H4 (cell line): ENCODE results near the gene NR4A1. TPM values are rescaled to one million over a fixed set of nuclear protein-coding genes. Genes with fewer than 3 reads are reported as not detected.

ENCODE experiments used
- DNase-seq: peaks from one replicate; pipeline ENCODE4 v3.0.0-alpha.2; 2015; ENCODE audit warnings: low spot score
- total RNA-seq: library from RNA; depleted of rRNA; stranded (reverse); fragments of >200 nt; shearing (Covaris generic); gene quantifications from 2 replicates; pipeline ENCODE4 v1.2.3, GENCODE V29; 2014

NR4A1 gene
- total RNA-seq, 1 experiment from 2014 or later: 0.54 TPM

DNA sequence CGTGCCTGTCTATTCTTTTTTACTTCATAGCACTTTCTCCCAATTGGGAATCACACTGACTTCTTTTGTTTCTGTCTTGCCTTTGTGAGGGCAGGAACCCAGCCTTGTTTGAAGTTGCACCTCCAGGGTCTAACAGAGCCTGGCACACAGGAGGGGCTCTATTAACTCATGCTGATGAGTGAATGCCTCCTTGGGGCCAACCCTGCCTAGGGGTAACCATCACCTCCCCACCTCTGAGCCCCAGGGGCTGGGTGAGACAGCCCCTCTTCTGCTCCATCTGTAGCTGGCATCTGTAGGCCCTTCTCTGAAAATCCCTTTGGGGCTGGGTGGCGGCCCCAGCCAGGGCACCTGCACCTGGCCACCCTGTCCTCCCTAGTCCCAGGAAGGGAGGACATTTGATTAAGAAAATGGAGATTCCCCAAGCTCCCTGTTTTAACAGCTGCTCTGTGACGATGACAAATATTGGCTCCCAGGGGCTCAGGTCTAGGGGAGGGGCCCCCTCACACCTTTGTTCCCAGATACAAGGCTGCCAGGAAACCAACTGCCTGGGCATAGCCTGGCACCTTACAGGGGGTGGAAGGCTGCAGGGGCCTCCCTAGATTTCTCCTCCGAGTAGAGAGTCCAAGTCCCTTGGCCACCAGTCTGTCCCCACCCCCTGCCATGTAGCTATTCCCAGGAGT is 32.7 kb upstream of the NR4A1 start:
- no peak for DNase-seq

DNA sequence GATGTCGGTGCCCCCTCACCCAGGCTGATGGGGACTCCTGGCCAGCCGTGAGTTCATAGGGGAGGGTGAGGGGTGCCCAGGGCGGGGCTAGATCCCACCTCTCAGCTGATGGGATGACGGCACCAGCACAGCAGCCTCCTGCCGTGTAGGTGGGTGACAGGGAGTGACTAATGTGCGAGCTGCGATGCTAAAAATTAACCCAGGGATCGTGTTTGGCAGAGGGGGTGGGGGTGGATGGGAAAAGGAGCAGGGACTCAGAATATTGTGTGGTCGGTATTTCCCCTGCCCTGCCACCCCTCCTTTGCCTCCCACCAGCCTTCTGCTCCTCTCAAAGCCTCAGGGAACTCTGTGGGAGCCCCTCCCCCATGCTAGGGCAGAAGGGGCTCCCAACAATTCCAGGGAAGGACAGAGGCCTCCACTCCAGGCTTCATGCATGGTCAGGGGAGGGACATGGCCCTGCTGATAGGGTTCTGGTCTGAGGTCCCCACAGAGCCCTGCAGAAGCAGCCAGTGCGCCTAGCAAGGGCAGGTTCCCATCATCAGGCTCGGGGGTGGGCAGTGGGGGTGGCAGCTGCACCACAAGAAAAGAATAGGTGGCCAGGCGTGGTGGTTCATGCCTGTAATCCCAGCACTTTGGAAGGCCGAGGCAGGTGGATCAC is 32.0 kb upstream of the NR4A1 start:
- DNase-seq: no peak

DNA sequence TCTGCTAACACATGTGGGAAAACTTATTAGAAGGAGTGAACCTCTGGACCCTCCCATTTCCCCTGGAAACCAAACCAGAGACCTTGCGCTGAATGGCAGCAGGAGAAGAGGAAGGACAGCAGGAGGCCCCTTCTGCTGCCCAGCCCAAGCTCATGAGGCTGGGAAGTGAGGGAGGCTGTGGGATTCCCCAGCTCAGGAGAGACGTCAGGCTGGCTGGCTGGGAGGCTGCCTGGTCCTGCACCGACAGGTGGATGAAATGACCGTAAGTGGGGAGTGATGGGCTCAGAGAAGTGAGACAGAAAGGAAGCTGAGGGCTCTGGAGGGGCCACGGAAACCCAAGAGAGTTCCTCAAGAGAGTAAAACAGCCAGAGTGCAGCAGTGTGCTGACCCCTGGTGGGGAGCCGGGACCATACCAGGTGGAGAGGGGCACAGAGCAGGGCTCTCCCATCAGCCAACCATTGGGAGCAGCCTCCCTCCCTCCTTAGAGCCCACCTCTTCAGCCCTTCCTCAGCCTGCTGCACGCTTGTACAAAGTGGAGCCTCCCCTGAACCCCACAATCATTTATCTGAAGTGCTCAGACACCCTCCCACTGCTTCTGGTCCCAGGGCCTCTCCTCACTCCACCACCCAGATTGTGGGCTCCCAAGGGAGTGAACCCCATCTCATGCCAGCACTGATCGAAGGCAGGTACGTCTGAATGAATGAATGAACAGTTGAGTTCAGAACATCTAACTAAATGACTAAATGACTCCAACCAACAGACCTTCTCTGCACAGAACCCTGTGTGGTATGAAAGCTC is 30.5 kb upstream of the NR4A1 start:
- DNase-seq: peak; percentile 39

GRCh38 chr12:52022841-52023181 is 28.4 kb upstream of the NR4A1 start:
- DNase-seq: no peak

GRCh38 chr12:52023182-52023975 is 27.9 kb upstream of the NR4A1 start:
- DNase-seq: peak; percentile 69

DNA sequence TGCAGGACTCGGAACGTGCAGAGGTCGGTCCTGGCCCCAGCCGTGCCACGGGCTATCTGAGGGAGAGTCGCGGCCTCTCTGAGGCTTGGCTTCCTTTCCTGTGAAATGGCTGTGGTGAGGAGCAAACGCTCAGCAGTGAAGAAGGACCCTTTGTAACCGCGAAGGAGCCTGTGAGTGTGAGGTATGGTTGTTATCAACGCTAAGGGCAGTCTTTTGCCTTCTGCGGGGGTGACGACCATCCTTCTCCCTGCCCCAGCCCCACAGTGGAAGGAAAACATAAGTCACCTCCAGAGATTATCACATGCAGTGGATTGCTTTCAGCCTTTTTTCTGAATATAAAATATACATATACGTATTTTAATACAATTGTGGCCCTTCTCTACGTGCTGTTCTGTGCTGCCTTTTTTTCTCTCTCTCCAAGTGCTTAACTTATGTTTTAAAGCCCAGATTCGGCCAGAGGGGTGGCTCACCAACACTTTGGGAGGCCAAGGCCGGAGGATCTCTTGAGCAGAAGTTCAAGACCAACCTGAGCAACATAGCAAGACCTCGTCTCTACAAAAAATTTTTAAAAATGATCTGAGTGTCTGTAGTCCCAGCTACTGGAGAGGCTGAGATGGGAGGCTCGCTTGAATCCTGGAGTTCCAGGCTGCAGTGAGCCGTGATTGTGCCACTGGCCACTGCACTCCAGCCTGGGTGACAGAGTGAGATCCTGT is 27.1 kb upstream of the NR4A1 start:
- DNase-seq: no peak

DNA sequence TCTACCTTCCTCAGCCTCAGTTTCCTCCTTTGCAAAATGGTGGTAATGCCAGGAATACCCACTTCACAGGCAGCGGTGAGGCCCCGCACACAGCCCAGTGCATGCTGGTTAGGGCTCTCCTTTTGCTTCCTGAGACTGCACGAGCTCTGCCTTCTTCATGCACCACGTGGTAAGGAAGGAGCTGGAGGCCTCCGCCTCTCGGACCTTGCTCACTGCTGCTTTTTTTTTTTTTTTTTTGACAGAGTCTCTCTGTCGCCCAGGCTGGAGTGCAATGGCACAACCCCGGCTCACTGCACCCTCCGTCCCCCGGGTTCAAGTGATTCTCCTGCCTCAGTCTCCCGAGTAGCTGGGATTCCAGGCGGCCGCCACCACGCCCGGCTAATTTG is 26.4 kb upstream of the NR4A1 start:
- no peak for DNase-seq

DNA sequence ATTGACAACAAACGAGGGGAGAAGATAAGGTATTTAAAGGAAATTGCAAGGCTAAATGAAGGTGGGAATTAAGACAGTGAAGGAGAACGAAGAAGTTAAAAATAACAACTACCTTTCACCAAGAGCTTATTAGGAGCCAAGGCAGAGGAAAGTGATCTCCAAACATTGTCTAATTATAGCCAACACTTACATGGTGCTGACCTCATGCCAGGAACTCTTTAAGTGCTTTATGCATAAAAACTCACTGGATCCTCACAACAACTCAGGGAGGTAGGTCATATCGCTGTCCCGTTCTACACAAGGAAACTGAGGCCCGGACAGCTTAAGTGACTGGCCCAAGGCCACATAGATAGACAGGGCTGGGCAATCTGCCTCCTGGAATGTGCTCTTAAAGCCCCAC is 25.0 kb upstream of the NR4A1 start:
- DNase-seq: no peak

DNA sequence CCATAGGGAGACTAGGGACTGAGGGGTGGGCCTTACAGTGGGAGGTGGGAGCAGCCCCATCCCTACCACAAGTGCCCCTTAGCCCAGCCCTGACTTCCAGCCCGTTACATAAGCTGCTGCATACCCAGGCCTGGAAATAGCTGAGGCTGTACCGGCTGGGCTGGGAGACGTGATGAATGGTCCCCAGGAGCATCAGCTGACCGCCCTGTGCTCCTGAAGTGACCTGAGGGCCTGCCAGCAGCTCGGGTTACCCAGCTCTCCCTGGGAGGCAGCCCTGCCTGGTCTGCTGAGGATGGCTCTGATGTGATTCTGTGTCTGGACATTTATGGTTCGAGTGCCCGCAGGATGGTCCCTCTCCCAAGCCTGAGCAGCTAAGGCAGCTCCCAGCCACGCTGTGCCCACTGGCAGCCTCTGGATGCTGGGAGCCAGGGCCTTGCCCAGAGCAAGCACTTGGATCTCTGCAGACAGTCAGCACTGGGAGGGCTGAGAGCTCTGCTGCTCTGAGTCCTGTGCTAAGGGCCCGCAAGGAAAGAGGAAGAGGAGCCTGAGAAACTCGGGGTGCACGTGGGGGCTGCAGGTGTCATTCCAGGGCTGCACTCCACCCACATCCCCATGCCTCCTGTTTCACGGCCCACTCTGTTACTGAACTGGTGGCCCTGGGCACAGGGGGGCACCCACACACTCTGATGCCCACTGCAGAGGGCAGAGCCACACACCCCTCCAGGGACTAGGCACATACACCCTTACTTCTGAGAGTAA is 24.0 kb upstream of the NR4A1 start:
- DNase-seq: no peak

GRCh38 chr12:52029685-52030084 is 21.6 kb upstream of the NR4A1 start:
- DNase-seq: peak; percentile 67

- DNase-seq: peak; percentile 37
These were observed 18.8 kb upstream of the NR4A1 start for GRCh38 chr12:52032446-52032803.

- DNase-seq: peak; percentile 97
These were observed 18.3 kb upstream of the NR4A1 start for GRCh38 chr12:52032804-52033445.

GRCh38 chr12:52033446-52034140 is 17.6 kb upstream of the NR4A1 start:
- no peak for DNase-seq

DNA sequence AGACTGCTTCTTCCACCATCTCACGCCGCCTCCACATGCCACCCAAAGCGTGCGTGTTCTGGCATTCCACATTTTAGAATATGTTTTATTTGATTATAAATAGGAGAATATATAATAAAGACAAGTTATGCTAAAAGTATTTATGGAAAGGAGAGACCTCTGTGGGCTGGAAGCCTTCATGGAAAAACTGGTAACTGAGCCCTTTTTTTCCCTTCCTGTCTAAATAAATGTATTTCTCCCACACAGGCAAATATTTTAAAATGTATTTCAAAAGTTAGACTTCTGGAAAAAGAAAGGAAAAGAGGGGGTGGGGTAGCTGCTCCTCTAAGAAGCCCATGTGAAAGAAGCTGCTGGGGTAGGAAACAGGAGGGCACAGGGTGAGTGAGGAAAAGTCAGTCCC is 16.1 kb upstream of the NR4A1 start:
- no peak for DNase-seq

DNA sequence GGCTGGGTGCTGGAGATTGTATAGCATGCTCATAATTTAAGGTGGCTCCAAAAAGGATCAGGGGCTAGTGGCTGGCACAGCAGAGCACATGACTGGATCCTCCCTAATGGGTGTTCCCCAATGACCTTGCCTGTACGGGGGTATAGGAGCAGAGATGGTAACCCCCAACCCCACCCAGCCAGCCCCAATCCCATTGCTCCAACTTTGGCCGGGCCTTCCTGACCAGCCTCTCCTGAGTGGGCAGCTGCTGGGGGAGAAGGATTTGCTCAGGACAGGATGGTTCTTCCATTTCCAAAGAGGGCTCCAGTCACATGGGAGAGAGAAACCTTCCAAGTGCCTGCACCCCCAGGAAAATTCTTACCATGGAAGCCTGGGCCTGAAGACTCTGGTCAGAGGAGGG is 15.3 kb upstream of the NR4A1 start:
- DNase-seq: no peak

DNA sequence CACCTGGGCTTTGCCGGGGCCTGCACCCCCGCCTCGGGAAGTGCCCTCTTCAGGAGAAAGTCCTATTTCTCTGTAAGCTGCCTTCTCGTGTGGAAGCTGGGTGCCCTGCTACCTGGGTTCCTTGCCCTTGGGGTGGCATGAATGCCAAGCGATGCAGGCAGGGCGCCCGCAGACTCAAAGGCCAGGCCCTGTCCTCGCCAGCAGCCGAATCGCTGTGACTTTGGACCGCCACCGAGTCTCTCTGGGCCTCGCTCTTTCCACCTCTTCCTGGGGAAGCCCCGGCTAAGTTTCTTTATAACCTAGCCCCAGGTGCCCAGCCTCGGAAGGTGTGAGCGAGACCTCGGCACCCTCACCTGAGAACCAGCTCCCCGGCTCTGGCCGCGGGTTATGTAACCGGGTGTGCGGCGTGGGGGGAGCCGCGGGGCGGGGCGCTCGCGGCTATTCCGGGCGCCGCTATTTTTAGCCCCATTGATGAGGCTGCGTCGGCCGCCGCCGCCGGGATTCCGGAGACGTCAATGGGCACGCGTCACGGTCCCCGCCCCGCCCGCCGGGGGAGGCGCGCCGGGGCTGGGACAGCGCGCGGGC is 14.6 kb upstream of the NR4A1 start:
- DNase-seq: peak; percentile 53

DNA sequence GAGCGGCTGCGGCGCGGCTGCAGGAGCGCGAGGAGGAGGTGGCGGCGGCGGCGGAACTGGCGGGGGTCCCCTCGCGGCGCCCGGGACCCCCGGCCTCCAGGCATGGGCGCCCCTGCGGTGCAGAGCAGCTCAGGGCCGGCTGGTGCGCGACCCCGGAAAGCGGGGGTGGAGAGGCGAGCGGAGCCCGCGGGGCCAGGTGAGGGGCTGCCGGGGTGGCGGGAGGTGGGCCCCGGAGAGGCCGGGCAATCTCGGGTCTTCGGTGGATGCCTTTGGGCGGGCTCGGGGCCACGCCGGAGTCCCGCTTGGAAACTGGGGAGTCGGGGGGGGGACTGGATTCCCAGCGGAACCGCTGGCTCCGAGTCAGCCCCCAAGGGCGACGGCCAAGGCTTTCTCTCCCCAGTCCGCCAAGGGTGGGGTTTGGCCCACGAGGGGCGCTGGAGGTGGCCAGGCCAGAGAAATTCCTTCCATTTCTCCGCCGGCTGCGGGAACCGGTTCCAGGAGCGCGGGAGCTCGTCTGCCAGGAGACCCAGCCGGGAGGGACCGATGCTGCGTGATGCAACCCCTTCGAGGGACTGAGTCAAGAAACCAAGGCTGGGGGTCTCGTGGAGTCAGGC is 13.9 kb upstream of the NR4A1 start:
- DNase-seq: no peak

GRCh38 chr12:52038447-52038846 is 12.8 kb upstream of the NR4A1 start:
- DNase-seq: no peak

DNA sequence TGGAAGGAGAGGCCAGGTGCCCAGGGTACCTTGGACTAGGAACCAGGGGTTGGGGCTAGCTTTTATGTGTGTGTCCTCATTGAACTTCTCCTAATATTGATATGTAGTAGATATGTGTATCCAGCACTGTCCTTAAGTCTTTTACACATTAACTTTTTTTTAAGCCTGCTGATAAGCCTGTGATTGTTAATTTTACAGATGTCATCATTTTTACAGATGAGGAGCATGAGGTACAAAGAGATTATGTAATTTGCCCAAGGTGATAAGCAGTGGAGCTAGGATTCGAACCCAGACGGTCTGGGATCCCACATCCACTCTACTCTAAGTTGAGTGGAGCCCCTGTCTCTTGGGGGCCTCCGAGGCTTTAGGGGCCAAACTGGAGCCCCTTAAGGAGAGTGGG is 10.2 kb upstream of the NR4A1 start:
- DNase-seq: no peak
